ENCODE results near the gene IGFLR1.
A peak's percentile ranks its signal among the peaks of the same experiment; 100 is the strongest.

The IGFLR1 gene, protein sequence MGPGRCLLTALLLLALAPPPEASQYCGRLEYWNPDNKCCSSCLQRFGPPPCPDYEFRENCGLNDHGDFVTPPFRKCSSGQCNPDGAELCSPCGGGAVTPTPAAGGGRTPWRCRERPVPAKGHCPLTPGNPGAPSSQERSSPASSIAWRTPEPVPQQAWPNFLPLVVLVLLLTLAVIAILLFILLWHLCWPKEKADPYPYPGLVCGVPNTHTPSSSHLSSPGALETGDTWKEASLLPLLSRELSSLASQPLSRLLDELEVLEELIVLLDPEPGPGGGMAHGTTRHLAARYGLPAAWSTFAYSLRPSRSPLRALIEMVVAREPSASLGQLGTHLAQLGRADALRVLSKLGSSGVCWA

DNA sequence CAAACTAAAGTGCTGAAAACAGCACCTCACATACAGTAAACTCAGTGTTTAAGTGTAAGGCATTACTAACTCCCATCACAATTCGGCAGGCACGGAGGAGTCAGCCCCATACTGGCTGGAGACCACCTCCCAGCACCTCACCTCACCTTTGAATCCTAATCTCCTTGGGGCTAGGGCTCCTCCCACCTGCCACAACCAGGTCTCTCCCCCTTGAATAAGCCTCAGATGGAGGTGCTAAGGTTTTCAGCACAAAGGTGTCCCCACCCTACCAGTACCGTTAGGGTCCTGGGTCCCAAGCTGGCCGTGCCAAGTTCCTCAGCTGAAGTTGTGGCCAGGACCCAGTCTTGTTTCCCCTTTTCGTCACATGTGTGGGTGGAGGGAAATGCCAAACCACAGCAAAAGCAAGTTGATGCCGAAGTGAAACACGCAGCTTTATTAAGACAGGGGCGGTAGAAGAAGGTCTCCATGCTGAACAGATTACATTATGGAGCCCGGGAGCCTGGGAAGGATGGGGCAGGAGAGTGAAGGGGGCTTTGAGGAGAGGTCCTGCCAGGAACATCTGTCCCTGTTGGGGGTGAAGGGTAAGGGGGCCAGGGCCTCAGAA, at the start of gene IGFLR1:
Gene IGFLR1, minus strand, starts transcription at position 332 of the 604 bp plus-strand sequence. CDS start 1,272 bp downstream, outside the sequence.
- peak; percentile 78 for DNase-seq

DNA sequence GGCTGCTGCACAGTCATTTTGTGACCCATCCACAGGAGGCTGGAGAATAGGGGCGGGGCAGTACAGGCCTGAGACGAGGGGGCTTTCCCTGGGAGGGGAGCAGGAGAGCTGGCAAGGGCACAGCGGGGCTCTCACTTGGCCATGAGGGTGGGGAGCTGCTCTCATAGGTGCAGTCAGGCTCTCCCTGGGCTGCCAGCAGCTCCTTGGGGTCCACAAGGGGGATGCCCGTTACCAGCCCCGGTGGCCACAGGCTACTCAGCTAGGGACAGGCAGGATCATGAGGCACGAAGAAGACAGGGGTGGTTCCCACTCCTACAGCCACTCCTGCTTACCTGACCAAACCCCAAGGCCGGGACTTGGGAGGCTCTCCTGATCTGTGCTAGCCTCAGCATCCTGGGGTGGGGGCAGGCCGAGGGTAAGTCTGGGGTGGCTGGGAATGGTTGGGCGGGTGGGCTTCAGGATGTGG, 49.6 kb upstream of the IGFLR1 start:
- DNase-seq: no peak

DNA sequence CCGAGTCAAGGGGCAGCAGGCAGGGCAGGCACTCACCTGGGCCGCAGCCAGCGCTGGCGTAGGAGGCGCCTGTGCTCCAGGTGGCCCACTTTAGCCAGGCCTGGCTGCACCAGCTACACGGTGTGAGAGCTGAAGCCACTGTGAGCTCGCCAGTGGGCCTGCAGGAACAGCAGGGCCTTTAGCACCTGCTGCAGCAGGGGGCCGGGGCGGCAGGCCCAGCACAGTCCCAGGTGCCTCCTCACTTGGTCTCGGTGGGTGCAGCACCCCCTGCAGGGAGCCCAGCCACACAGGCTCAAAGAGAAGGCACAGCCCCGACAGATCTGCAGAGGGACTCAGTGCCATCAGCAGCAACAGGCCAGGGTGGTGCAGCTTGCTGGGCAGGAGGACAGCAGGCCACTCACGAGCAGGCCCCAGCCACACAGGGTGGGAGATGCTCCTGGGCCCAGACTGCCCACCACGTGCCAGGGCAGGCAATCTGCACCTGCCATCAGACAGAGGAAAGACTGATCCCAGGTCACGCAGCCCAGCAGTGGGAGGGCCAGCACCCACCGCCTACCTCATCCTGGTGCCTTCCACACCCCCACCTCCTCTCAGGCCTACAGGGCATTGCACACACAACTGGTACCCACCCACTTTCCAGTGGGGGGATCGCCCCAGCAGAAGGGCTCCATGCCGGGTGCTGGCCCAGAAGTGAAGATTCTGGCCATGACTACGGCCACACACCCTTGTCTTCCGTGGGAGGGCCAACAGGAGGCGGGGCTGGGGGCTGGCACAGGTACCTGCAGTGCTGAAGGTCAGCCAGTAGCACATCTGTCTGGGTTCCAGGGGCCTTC, 48.9 kb upstream of the IGFLR1 start:
- no peak for DNase-seq

DNA sequence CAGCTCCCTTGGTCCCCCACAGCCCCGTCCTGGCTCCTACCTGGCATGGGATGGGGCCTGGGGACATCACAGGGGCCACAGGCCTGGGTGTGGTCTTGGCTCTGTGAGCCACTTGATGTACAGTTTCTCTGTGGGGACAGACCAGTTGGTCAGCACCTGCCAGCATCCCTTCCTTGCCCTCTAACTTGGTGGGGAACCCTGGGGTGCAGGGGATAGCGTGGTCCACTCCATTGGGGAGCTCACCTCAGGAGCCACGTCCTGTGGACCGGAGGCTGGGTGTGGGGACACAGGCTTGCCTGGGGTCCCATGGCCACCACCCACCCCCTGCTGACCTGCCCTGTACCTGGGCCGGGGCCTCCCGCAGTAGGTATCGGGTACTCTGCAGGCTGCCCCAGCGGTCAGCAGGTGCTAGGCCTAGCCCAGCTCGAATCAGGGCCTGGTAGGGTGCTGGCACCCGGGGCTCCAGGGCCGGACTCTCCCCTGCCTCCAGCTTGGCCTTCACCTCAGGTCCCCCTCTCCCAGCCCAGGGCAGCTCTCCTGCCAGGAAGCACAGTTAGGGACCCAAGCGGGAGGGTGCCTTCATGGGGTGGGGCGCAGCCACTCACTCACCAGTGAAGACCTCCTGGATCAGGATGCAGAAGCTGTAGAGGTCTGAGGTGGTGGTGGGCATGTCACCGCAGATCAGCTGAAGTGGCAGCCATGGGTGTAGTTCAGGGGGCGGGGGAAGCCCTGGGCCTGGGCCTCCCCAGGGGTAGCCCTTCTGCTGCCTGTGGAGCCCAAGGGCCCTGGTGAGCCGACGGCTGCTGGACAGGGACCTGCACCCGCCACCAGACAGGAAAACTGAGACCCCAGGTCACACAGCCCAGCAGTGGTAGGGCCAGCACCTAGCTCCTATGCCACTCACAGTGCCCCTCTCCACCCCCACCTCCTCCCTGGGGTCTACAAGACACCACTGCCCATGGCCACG, 48.0 kb upstream of the IGFLR1 start:
- DNase-seq: no peak

DNA sequence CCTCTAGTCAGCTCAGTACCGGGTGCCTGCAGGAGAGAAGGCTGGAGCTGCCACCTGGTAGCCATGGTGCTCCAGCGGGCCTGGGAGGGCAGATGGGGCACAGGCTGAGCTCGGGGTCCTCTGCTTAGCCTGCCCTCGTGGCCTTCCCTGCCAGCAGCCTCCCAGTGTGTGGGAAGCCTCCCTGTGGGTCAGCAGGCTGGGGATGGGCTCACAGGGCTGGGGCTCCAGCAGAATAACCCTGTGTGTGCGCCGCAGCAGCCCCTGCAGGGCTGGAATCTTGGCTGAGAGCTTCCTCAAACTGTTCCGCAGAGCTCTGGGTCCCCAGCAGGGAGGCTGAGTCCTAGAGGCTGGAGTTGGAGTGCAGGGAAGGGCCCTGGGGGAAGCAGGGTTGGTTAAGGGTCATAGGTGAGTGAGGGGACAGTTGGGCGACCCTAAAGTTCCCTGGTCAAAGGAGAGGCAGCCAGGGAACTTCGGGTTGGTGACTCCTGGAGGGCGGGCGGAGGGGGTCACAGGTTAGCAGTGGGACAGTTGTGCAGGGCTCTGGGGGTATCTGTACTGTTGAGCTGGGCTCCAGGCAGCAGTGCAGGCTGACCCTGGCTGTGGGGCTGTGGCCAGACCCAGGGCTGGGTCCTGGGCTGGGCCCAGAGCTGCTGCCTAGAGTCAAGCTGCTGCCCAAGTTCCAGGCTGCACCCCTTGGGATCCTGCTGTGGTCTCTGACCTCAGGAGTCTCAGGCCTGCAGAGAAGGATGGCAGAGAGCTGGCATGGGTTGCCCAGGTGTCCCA, 47.1 kb upstream of the IGFLR1 start:
- DNase-seq: no peak

DNA sequence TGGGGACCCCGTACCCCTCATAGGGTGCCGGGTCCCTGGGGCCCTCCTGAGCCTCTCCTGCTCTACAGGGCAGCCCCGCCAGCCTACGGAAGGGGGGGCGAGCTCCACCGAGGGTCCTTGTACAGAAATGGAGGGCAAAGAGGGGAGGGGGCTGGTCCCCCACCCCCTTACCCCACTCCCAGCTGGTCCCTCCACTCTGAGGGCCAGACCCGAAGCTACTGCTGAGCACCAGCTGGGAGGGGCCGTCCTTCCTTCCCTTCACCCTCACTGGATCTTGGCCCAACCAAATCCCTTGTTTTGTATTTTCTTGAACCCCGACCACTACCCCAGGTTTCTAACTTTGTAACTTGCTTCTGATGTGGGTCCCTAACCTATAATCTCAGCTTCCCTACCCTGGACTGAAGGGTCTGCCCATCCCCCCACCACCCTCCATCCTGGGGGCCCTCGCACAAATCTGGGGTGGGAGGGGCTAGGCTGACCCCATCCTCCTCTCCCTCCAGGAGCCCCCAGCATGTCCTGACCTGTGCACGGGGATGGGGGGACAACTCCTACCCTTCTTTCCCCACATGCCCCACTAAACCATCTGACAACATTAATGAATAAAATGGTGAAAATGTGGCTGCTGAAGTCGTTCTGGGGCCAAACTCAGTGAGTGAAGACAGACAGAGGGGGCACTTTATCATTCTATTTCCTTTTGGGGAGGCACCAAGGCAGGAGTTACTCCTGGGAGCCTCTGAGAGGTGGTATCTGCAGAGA, 46.1 kb upstream of the IGFLR1 start:
- no peak for DNase-seq

DNA sequence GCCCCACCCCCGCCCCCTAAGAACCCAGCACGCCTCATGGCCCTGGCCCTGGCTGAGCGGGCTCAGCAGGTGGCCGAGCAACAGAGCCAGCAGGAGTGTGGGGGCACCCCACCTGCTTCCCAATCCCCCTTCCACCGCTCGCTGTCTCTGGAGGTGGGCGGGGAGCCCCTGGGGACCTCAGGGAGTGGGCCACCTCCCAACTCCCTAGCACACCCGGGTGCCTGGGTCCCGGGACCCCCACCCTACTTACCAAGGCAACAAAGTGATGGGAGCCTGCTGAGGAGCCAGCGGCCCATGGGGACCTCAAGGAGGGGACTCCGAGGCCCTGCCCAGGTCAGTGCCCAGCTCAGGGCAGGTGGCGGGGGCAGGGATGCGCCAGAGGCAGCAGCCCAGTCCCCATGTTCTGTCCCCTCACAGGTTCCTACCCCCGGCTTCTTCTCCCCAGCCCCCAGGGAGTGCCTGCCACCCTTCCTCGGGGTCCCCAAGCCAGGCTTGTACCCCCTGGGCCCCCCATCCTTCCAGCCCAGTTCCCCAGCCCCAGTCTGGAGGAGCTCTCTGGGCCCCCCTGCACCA, 45.1 kb upstream of the IGFLR1 start:
- no peak for DNase-seq

DNA sequence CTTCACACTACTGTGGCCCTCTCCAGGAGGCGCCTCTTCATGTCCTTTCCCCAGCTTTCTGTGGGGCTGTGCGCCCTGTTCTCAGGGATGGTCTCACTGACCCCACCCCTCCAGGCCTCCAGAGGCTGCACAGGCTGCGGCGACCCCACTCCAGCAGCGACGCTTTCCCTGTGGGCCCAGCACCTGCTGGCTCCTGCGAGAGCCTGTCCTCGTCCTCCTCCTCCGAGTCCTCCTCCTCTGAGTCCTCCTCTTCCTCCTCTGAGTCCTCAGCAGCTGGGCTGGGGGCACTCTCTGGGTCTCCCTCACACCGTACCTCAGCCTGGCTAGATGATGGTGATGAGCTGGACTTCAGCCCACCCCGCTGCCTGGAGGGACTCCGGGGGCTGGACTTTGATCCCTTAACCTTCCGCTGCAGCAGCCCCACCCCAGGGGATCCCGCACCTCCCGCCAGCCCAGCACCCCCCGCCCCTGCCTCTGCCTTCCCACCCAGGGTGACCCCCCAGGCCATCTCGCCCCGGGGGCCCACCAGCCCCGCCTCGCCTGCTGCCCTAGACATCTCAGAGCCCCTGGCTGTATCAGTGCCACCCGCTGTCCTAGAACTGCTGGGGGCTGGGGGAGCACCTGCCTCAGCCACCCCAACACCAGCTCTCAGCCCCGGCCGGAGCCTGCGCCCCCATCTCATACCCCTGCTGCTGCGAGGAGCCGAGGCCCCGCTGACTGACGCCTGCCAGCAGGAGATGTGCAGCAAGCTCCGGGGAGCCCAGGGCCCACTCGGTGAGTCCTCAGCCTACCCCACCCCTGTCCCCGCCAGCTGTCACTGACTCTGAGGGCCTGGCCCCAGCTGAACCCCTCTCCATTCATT, 44.3 kb upstream of the IGFLR1 start:
- DNase-seq: no peak

DNA sequence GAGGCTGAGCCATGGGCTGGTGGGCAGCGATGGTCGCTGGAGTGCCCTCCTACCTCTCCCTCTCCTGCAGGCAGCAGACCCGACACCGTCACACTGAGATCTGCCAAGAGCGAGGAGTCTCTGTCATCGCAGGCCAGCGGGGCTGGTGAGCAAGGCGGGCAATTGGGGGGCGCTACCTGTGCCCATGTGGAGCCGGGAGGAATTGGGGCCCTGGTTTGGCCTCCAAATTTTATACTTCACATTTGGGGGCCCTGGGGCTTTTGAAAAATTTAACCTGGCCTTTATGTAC, 43.0 kb upstream of the IGFLR1 start:
- no peak for DNase-seq

DNA sequence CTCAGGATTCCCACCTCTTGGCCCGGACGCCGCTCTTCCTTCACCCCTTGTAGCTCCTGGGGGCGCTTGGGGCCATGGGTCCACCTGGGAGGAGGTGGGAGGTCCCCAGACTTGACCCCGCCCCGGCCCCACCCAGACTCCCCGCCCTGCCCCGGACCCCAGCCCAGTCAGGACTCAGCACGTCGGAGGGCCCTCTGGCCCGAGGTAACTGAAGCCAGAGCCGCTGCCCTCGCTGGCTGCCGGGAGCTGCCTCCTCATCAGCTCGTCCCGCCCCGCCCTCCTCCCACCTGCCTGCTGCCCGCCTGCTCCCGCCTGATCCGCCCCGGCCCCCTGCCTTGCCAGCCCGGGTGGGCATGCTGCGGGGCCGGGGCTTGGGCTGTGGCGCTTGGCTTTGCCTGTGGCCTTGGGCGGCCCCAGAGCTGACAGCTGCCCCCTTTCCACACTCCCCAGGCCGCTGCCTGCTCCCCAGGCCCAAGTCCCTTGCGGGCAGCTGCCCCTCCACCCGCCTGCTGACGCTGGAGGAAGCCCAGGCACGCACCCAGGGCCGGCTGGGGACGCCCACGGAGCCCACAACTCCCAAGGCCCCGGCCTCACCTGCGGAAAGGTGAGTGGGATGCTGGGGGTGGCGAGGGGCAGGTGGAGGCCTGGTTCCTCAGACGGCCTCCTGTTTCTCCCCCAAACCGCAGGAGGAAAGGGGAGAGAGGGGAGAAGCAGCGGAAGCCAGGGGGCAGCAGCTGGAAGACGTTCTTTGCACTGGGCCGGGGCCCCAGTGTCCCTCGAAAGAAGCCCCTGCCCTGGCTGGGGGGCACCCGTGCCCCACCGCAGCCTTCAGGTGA, 42.5 kb upstream of the IGFLR1 start:
- no peak for DNase-seq

DNA sequence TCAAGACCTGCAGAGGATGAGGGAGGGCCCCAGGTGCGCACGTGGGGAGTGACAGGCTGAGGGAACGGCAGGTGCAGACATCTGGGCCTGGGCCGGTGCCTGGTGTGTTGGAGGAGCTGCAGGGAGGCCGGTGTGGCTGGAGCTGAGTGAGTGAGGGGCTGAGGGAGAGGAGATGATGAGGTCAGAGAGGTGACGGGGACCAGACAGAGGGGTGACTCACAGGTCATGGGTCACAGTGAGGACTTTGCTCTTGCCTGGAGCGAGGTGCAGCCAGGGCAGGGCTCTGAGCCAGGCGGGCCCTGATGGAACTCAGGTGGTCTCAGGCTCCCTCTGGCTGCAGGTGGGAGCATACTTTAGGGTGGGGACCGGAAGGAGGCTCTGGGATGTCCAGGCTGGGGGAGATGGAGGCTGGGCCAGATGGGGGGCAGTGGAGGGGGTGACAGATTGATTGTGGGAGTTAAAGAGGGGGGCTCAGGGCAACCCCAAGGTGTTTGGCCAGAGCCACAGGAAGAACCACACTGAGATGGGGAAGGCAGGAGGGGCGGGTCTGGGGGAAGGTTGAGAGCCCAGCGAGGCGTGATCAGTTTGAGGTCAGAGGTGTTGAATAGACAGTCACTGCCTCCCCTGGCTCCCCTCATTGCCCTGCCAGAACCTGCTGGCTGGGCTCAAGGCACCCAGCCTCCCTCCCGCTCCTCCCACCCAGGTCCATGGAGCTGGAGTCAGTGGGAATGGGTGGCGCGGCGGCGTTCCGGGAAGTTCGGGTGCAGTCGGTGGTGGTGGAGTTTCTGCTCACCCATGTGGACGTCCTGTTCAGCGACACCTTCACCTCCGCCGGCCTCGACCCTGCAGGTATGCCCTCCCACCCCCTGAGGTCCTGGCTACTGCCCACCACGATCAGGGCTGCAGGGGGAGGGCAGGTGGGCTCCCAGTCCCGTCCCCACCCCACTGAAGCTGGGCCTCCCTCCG, 41.5 kb upstream of the IGFLR1 start:
- DNase-seq: no peak

DNA sequence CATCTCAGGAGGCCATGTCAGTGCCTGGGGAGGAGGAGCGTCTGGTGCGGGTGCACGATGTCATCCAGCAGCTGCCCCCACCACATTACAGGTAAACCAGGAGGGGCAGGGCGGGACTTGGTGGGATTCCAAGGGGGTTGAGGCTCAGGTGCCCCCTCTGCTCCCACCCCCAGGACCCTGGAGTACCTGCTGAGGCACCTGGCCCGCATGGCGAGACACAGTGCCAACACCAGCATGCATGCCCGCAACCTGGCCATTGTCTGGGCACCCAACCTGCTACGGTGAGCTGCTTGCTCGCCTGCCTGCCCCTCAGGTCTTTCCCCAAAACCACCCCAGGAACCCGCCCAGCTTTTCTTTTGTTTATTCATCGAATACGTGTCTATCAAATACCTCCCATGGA, 40.3 kb upstream of the IGFLR1 start:
- no peak for DNase-seq

DNA sequence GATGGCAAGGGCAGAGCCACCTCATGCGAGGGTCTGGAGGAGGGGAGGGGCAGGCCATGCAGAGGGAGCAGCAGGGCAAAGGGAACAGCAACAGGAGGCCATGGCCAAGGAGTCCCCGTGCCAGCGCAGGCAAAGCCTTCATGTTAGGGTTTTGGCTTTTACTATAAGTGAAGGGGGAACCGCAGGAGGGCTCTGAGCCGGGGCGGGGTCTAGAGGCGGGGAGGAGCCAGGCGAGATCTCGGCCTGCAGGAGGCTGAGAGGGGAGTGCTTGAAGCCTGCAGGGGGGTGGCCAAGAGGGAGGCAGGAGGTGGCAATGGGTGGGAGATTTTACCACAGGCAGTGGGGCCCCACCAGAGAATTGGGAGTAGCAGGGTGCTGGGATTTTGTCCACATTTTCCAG, 39.4 kb upstream of the IGFLR1 start:
- DNase-seq: no peak

DNA sequence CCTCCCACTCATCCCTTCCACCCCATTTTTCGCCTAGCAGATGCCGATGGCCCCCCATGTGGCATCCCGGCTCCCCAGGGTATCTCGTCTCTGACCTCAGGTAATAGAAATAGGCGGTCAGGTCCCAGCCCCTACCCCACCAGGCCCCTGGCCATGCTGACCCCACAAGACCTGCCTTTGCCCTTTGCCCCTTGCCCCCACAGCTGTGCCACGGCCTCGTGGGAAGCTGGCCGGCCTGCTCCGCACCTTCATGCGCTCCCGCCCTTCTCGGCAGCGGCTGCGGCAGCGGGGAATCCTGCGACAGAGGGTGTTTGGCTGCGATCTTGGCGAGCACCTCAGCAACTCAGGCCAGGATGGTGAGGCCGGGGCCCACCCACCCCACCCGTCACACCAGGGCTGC, 38.5 kb upstream of the IGFLR1 start:
- no peak for DNase-seq

DNA sequence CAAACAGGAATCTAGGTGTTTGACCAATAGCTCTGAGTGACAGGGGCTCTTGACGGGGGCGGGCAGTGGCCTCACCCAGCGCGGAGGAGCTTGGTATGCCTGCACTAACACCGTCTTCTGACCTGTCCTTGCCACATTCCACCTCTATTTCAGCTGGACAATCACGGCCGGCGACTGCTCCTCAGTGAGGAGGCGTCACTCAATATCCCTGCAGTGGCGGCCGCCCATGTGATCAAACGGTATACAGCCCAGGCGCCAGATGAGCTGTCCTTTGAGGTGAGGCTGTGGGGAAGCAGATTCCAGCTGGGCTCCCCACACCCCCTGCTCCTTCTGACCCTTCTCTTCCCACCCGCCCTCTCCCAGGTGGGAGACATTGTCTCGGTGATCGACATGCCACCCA, 37.8 kb upstream of the IGFLR1 start:
- no peak for DNase-seq

DNA sequence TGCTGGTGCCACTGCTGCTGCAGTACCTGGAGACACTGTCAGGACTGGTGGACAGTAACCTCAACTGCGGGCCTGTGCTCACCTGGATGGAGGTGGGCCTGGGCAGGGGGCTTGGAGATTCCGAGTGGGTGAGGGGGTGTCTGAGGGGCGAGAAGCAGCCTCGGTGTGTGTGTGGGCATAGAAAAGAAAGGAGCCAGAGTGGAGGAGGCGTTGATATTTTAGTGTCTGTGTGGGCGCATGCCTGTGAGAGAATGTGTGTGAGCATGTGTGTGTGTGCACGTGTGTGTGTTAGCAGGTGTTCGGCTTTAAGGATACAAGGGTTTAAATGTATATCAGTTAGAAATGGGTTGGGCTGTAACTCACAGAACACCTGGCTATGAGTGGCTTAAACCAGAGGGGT, 36.8 kb upstream of the IGFLR1 start:
- no peak for DNase-seq

DNA sequence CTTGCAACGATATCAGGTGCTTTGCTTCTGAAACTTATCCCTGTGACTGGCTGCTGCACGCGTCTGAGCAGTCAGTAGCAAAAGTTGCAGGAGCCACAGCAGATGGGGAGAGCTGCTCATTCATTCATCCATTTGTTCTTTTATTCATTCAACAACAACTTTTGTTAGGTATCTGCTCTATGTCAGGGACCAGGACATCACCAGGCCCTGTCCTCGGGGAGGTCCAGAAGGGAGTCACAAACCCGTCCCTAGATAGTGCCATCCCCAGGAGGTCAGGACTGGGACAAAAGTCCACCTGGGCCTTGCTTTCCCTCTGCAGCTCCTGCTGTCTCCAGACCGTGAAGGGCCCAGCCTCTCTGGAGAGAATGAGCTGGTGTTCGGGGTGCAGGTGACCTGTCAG, 35.7 kb upstream of the IGFLR1 start:
- no peak for DNase-seq
